GM23248 (cell line): Measurements from ENCODE around the gene P3R3URF.

Source experiments
- EZH2 ChIP-seq: fragments of 200-600 bp; sonication (generic); IDR thresholded peaks from 2 replicates; pipeline ENCODE4 v1.6.1; 2018; ENCODE audit warnings: antibody characterized with exemption, mild to moderate bottlenecking; ENCODE audit not compliant: insufficient read depth, poor library complexity, severe bottlenecking
- EZH2phosphoT487 ChIP-seq: fragments of 200-600 bp; sonication (generic); IDR thresholded peaks from 2 replicates; pipeline ENCODE4 v1.6.1; 2018; ENCODE audit warnings: antibody characterized with exemption, moderate library complexity, mild to moderate bottlenecking, low read depth; ENCODE audit not compliant: insufficient read depth

DNA sequence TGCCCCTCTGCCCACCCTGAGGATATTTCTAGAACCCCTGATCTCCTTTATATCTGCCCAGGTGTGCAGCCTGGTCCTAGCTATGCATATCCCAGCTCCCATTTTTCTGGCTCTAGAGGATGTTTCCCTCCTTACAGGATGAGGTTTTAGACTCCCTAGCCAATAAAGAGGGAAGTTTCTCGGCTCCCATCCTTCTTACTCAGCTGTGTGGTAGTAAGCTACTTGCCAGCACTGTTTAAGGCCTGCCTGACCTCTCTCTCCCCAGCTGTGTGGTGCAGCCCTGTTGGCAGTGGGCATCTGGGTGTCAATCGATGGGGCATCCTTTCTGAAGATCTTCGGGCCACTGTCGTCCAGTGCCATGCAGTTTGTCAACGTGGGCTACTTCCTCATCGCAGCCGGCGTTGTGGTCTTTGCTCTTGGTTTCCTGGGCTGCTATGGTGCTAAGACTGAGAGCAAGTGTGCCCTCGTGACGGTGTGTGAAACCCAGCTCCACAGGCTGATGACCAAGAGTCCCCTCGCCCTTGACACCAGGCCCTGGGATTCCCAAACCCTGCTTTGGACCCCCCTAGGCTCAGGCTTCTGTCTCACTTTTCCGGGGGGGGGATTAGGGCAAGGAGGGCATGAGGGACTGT is 7.8 kb upstream of the P3R3URF start:
- TF ChIP-seq EZH2: no peak
- no peak for TF ChIP-seq EZH2phosphoT487
